SK-MEL-5 (cell line): ENCODE data around the gene SLC29A3. TPM values are rescaled to one million over a fixed set of nuclear protein-coding genes. Genes with fewer than 3 reads are reported as not detected.
"Not testable (repeated sequence)": the region's sequence is repeated elsewhere in the genome, so short reads cannot be mapped to it uniquely, and the experiment has no call there.

ENCODE experiments used
- DNase-seq: peaks from one replicate; pipeline ENCODE4 v3.0.0-alpha.2; 2016; ENCODE audit warnings: low read depth, low spot score
- in situ Hi-C: cut with HindIII; loops from 2 replicates; pipeline ENCODE4 v1.10.0; 2016; ENCODE audit warnings: low sequenced_read_pairs, high pct_unique_total_duplicates, low pct_unique_long_range_greater_than_20kb
- polyA plus RNA-seq, 2 experiments: library from polyadenylated mRNA; depleted of rRNA; stranded (reverse); fragments of >200 nt; gene quantifications; 2 replicates each; pipeline ENCODE4 v1.2.3, GENCODE V29; 2015
- total RNA-seq: library from RNA; depleted of rRNA; stranded (reverse); fragments of >200 nt; shearing (Covaris generic); gene quantifications from 2 replicates; pipeline ENCODE4 v1.2.3, GENCODE V29; 2014; rRNA removed

The SLC29A3 gene
- 1.2 and 2.1 TPM in 2 replicates for total RNA-seq
- 3.0 and 5.4 TPM in 2 replicates for polyA plus RNA-seq (2015; cell fraction: cytosol; rRNA removed)
- polyA plus RNA-seq (2015; cell fraction: nucleus; rRNA removed), result 2.1 and 5.8 TPM in 2 replicates

- in situ Hi-C loops, result no loop called here
Measured at GRCh38 chr10:71319042-71319799, at the start of gene SLC29A3. Gene SLC29A3, plus strand, starts transcription at chr10:71319259. Its CDS starts 51 bp downstream, at chr10:71319310.

DNA sequence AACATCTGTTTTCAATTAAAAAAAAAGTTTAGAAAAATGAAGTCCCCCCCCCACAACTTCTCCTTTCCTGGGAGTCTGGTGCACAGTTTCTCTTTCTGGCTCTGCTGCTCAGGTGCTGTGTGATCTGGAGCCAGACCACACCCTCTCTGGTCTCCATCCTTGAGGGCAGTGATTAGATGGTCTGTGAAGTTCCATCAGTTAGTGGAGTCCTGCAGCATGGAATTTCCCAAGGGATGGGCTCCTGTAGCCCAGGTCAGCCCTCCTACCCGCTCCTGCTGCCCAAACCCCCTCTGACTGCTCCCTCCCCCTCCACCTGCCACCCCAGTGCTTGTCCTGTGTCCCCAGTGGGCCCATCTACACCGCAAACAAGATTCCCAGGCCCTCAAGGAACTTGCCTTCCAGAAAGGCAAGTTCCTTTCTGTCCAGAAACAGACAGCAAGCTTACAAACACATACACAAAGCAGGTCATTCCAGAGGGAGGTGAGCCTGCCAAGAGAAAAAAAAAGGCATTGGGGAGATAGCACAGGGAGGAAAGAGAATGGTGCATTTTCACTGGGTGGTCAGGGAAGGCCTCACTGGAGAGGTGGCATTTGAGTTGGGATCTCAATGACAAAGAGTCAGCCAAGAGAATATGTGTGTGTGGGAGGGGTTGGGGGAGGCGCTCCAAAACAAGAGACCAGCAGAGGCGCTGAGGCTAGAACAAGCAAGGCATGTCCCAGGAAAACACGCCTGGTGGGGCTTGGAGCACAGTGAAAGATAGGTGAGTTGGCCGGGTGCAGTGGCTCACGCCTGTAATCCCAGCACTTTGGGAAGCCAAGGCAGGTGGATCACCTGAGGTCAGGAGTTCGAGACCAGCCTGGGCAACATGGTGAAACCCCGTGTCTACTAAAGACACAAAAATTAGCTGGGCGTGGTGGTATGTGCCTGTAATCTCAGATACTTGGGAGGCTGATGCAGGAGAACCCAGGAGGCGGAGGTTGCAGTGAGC, 49.5 kb upstream of the SLC29A3 start:
- in situ Hi-C loops, result no loop called here
- DNase-seq, result no peak

More at GRCh38 chr10:71319042-71319799, at the start of gene SLC29A3:
- peak; percentile 70 for DNase-seq

DNA sequence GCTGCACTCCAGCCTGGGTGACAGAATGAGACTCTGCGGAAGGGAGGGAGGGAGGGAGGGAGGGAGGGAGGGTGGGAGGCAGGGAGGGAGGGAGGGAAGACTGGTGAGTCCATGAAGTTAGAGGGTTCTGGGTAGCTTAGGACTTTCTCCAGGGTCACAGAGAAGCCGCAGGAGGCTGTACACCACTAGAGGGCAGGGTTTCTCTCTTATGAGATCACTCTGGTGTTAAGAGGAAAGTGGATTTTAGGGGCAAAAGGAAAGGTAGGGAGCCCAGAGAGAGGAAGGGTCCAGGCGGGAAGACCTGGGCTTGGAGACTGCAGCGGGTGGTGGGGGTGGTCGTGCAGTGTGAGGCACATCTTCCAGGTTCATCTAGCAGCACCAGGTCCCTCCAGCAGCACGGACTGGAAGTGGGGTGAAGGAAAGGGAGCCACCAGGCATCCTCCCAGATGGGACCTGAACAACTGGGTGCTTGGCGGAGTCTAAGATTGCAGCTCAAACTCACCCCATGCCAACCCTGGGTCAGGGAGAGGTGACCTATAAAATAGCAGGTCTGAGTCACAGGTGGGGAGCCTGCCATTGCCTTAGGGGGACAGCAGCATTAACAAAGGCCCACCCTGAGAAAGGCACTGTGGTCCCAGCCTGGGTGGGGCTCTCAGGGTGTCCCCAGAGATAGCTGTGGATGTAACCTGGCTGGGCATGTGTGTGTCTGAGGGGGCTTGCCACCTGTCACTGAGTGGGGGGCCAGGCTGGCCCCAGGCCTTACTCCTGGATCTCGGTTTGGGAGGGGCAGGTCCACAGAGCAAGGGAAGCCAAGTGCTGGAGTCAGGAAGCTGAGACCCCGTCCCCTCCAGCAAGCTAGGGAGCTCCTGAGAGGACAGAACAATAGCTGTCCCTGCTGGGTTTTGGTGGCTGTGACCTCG, 48.5 kb upstream of the SLC29A3 start:
- DNase-seq, result peak; percentile 71
- in situ Hi-C loops, result no loop called here

- no peak for DNase-seq
- in situ Hi-C loops, result no loop called here
Measured at GRCh38 chr10:71271662-71272055, 47.4 kb upstream of the SLC29A3 start.

DNA sequence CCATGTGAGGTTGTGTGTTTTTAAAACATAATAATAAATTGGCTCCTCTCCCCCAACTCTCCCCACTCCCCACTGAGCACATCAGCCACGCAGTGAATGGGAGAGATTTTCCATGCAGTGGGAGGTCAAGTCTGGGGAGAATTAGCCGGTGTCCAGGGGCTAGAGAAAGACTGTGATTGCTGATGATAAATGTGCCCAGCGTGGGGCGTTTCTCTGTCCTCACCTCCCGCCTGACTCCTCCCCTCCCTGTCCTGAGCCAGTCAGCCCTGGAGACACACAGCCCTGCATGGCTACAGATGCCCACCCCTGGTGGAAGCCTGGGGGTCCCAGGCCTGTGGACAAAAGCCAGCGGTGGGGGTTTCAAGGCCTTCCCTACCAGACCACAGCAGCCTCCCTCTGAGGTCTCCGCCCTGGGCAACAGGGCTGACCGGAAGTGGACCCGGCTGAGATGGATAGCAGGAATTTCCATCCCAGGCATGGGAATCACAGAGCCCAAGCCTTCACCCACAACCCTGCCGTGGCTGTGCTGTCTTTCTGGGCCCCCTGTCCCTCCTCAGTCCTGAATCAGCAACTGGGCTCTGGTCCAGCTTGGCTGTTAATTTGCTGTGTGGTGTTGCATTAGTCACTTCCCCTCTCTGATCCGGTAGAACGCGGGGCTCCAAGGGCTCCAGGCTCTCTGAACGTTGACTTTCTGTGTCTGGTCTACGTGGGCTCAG, 46.8 kb upstream of the SLC29A3 start:
- no peak for DNase-seq
- in situ Hi-C loops, result no loop called here

DNA sequence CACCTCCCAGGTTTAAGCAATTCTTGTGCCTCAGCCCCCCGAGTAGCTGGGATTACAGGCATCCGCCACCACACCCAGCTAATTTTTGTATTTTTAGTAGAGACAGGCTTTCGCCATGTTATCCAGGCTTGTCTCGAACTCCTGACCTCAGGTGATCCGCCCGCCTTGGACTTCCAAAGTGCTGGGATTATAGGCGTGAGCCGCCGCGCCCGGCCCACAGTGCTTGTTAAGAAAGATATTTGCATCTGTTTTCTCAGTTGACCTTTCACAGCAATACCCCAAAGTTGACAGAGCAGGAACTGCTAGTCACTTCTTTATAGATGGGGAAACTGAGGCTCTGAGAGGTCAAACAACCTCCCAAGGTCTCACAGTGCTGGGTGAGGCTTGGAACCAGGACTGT, 46.1 kb upstream of the SLC29A3 start:
- DNase-seq, in situ Hi-C loops: not testable (repeated sequence)

DNA sequence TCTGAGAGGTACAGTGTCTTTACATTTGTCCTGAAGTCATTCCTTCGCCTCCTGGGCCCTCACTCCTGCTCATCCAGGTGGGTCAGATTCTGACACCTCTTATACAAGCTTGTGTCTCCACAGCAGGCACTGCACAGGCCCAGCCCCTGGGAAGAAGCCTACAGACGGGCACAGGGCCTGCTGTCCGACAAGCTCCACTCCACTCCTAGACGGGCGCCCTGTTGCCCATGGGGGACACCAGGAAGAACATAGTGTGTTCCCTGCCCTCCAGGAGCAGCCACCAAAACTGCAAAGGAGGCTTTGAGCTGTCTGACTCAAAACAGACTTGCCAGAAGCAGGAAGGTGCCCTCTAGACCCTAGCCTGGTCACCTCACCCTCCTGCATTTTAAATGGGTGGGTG, 45.6 kb upstream of the SLC29A3 start:
- DNase-seq, result no peak
- in situ Hi-C loops, result no loop called here

GRCh38 chr10:71274901-71275796, 43.9 kb upstream of the SLC29A3 start:
- DNase-seq, result no peak
- in situ Hi-C loops, result no loop called here

- DNase-seq, result no peak
- in situ Hi-C loops, result no loop called here
Measured at GRCh38 chr10:71276873-71277272, 42.2 kb upstream of the SLC29A3 start.

- in situ Hi-C loops, result no loop called here
- no peak for DNase-seq
Measured at GRCh38 chr10:71277914-71278665, 41.0 kb upstream of the SLC29A3 start.

DNA sequence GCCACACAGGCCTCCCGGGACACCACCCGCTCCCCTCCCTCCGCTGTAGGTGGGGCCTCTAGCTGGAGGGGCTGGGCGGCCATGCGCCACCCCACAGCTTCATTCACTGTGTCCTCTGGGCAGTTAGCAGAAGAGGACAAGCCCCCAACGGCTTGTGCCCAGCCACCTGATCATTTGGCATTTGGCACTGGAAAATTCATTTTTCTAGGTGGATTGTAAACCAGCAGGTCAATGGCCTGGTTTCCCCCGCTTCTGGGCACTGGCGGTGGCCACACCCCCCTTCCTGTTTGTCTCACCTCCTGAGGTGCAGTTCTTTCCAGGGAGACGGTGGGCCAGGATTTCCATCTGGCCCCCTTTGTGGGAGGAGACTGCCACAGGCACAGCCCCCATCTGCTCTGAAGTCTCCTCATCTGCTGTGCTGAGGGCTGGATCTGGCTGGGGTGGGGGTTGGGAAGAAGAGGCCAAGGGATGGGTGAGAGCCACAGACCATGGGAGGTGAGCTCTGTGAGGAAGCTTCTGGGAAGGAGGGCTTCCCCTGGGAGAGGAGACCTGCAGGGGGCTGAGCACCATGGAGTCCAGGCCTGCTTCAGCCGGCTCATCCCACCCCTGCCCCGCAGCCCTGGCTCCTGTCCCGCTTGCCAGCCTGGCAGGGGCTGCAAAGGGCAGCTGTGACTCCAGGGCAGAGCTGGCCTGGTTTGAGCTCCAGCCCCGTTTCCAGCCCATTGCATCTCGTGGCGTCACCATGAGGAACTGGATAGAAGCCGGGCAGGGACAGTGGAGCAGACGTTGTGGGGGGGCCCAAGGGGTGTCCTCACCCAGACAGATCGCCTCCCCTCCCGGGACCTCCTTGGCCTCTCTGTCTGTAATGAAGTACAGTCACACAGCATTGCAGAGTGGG, 40.1 kb upstream of the SLC29A3 start:
- no peak for DNase-seq
- in situ Hi-C loops, result no loop called here

- DNase-seq, result no peak
- in situ Hi-C loops, result no loop called here
Measured at GRCh38 chr10:71279590-71280170, 39.4 kb upstream of the SLC29A3 start.

- in situ Hi-C loops, result no loop called here
Measured at GRCh38 chr10:71280216-71280615, 38.8 kb upstream of the SLC29A3 start.

DNA sequence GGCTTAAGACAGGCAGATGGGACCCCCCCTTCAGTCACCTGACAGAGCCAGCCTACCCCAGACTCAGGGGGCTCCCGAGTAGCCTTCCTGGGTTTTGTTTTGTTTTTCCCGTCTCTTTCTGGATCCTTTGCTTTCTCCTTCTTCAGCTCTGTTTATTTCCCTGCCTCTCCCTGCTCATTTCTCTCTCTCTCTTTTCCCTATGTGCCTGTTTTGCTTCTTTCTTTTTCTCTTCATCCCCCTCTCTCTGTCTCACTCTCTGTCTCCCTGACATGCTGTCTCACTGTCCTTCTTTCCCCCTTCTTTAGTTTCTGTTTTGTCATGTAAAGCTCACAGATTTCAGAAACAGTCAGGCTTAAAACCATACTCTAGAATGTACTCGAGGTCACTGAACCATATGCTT, 38.2 kb upstream of the SLC29A3 start:
- no peak for DNase-seq
- in situ Hi-C loops, result no loop called here

More at GRCh38 chr10:71280216-71280615, 38.8 kb upstream of the SLC29A3 start:
- no peak for DNase-seq
